ENCODE results near the gene CTNNA2.
"Not testable (repeated sequence)": the region's sequence is repeated elsewhere in the genome, so short reads cannot be mapped to it uniquely, and the experiment has no call there.

CTNNA2 gene

GRCh38 chr2:80091237-80091636, 578.4 kb downstream of the CTNNA2 start:
- no CpG with 5 or more reads among the region's 4 CpGs for WGBS, 2 donors (ENCODE audit: extremely low coverage in 2 of 2, insufficient read length in 2 of 2, insufficient replicate concordance in 1 of 2)
- Histone ChIP-seq H3K14ac (ENCODE audit: low read length) (no peak overlapping the region), H3K9me3 (replicated peaks in 1 of 2; ENCODE audit: control insufficient read depth in 2 of 2, insufficient read depth in 1 of 2, low read depth in 1 of 2, low read length in 2 of 2) (no peaks in the 10 kb centered on the region), H3K9ac (ENCODE audit: low read depth, low read length, poor library complexity) (no peak overlapping the region), H4K91ac (ENCODE audit: low read depth, low read length, poor library complexity) (no peak overlapping the region), H3K36me3 (replicated peaks in 1 of 2; ENCODE audit: control insufficient read depth in 2 of 2, insufficient read depth in 2 of 2, low read length in 2 of 2) (no peaks in the 10 kb centered on the region), H3K18ac (ENCODE audit: low read length) (no peak overlapping the region), H3K27ac (replicated peaks; ENCODE audit: low read length) (no peak overlapping the region), H3K4me2 (ENCODE audit: insufficient read depth, low read length, poor library complexity, severe bottlenecking) (no peak overlapping the region), H3K79me1 (ENCODE audit: low read depth, low read length) (no peaks in the 10 kb centered on the region), H2BK5ac (ENCODE audit: low read length) (no peak overlapping the region), H3K23ac (ENCODE audit: low read depth, low read length, poor library complexity) (no peak overlapping the region), H4K8ac (ENCODE audit: low read depth, low read length) (no peak overlapping the region), H3K4me3 (ENCODE audit: low read length in 2 of 2) (no peak overlapping the region), H3K4ac (ENCODE audit: low read length) (no peak overlapping the region), H2AFZ (ENCODE audit: low read length) (no peak overlapping the region), H2BK15ac (ENCODE audit: low read length) (no peak overlapping the region), H2BK120ac (ENCODE audit: low read depth, low read length) (no peak overlapping the region), H2AK5ac (ENCODE audit: low read depth, low read length) (no peak overlapping the region), H3K4me1 (ENCODE audit: control insufficient read depth in 2 of 2, insufficient read depth in 1 of 2, low read depth in 1 of 2, low read length in 2 of 2) (peaks cover 0 to 4% of the 10 kb centered on the region in 2 donors), H3K27me3 (ENCODE audit: control insufficient read depth in 3 of 3, insufficient read depth in 3 of 3, low read depth in 1 of 3, low read length in 3 of 3) (no peaks in the 10 kb centered on the region), H2BK12ac (ENCODE audit: low read length) (no peak overlapping the region)
- DNase-seq (ENCODE audit: low spot score), result no peak

- Histone ChIP-seq H2AFZ (ENCODE audit: low read length) (no peak overlapping the region), H3K79me1 (ENCODE audit: low read depth, low read length) (no peaks in the 10 kb centered on the region), H3K4me1 (ENCODE audit: control insufficient read depth in 2 of 2, insufficient read depth in 1 of 2, low read depth in 1 of 2, low read length in 2 of 2) (peaks cover 0 to 4% of the 10 kb centered on the region in 2 donors), H3K9me3 (replicated peaks in 1 of 2; ENCODE audit: control insufficient read depth in 2 of 2, insufficient read depth in 1 of 2, low read depth in 1 of 2, low read length in 2 of 2) (no peaks in the 10 kb centered on the region), H3K27me3 (ENCODE audit: control insufficient read depth in 3 of 3, insufficient read depth in 3 of 3, low read depth in 1 of 3, low read length in 3 of 3) (no peaks in the 10 kb centered on the region), H3K9ac (ENCODE audit: low read depth, low read length, poor library complexity) (no peak overlapping the region), H3K27ac (replicated peaks; ENCODE audit: low read length) (no peak overlapping the region), H2BK15ac (ENCODE audit: low read length) (no peak overlapping the region), H2BK5ac (ENCODE audit: low read length) (no peak overlapping the region), H3K4ac (ENCODE audit: low read length) (no peak overlapping the region), H3K18ac (ENCODE audit: low read length) (no peak overlapping the region), H4K8ac (ENCODE audit: low read depth, low read length) (no peak overlapping the region), H2BK120ac (ENCODE audit: low read depth, low read length) (no peak overlapping the region), H3K14ac (ENCODE audit: low read length) (no peak overlapping the region), H3K36me3 (replicated peaks in 1 of 2; ENCODE audit: control insufficient read depth in 2 of 2, insufficient read depth in 2 of 2, low read length in 2 of 2) (no peaks in the 10 kb centered on the region), H3K23ac (ENCODE audit: low read depth, low read length, poor library complexity) (no peak overlapping the region), H2AK5ac (ENCODE audit: low read depth, low read length) (no peak overlapping the region), H3K4me2 (ENCODE audit: insufficient read depth, low read length, poor library complexity, severe bottlenecking) (no peak overlapping the region), H3K4me3 (ENCODE audit: low read length in 2 of 2) (no peak overlapping the region), H4K91ac (ENCODE audit: low read depth, low read length, poor library complexity) (no peak overlapping the region), H2BK12ac (ENCODE audit: low read length) (no peak overlapping the region)
- no peak for DNase-seq (ENCODE audit: low spot score)
Observed at GRCh38 chr2:80092474-80092873, 579.6 kb downstream of the CTNNA2 start.

GRCh38 chr2:80098503-80098902, 585.7 kb downstream of the CTNNA2 start:
- H3K18ac ChIP-seq (ENCODE audit: low read length); H3K9ac ChIP-seq (ENCODE audit: low read depth, low read length, poor library complexity); H3K36me3 ChIP-seq (replicated peaks in 1 of 2; ENCODE audit: control insufficient read depth in 2 of 2, insufficient read depth in 2 of 2, low read length in 2 of 2); H3K9me3 ChIP-seq (replicated peaks in 1 of 2; ENCODE audit: control insufficient read depth in 2 of 2, insufficient read depth in 1 of 2, low read depth in 1 of 2, low read length in 2 of 2); H3K23ac ChIP-seq (ENCODE audit: low read depth, low read length, poor library complexity); H2BK15ac ChIP-seq (ENCODE audit: low read length); H3K4ac ChIP-seq (ENCODE audit: low read length); H3K27me3 ChIP-seq (ENCODE audit: control insufficient read depth in 3 of 3, insufficient read depth in 3 of 3, low read depth in 1 of 3, low read length in 3 of 3); H4K8ac ChIP-seq (ENCODE audit: low read depth, low read length); H2BK5ac ChIP-seq (ENCODE audit: low read length); H3K4me1 ChIP-seq (ENCODE audit: control insufficient read depth in 2 of 2, insufficient read depth in 1 of 2, low read depth in 1 of 2, low read length in 2 of 2); H3K79me1 ChIP-seq (ENCODE audit: low read depth, low read length); H2BK120ac ChIP-seq (ENCODE audit: low read depth, low read length); H3K4me3 ChIP-seq (ENCODE audit: low read length in 2 of 2); H3K27ac ChIP-seq (replicated peaks; ENCODE audit: low read length); H2BK12ac ChIP-seq (ENCODE audit: low read length); H2AK5ac ChIP-seq (ENCODE audit: low read depth, low read length); H3K4me2 ChIP-seq (ENCODE audit: insufficient read depth, low read length, poor library complexity, severe bottlenecking); DNase-seq (ENCODE audit: low spot score); H2AFZ ChIP-seq (ENCODE audit: low read length); H3K14ac ChIP-seq (ENCODE audit: low read length); H4K91ac ChIP-seq (ENCODE audit: low read depth, low read length, poor library complexity): not testable (repeated sequence)
- no CpG with 5 or more reads among the region's 12 CpGs for WGBS, 2 donors (ENCODE audit: extremely low coverage in 2 of 2, insufficient read length in 2 of 2, insufficient replicate concordance in 1 of 2)

- Histone ChIP-seq H3K4ac (ENCODE audit: low read length) (no peak overlapping the region), H2BK5ac (ENCODE audit: low read length) (no peak overlapping the region), H4K8ac (ENCODE audit: low read depth, low read length) (no peak overlapping the region), H3K18ac (ENCODE audit: low read length) (no peak overlapping the region), H3K4me2 (ENCODE audit: insufficient read depth, low read length, poor library complexity, severe bottlenecking) (no peak overlapping the region), H3K27me3 (ENCODE audit: control insufficient read depth in 3 of 3, insufficient read depth in 3 of 3, low read depth in 1 of 3, low read length in 3 of 3) (no peaks in the 10 kb centered on the region), H2AFZ (ENCODE audit: low read length) (no peak overlapping the region), H2BK12ac (ENCODE audit: low read length) (no peak overlapping the region), H2BK120ac (ENCODE audit: low read depth, low read length) (no peak overlapping the region), H3K4me1 (ENCODE audit: control insufficient read depth in 2 of 2, insufficient read depth in 1 of 2, low read depth in 1 of 2, low read length in 2 of 2) (no peaks in the 10 kb centered on the region), H3K36me3 (replicated peaks in 1 of 2; ENCODE audit: control insufficient read depth in 2 of 2, insufficient read depth in 2 of 2, low read length in 2 of 2) (no peaks in the 10 kb centered on the region), H3K79me1 (ENCODE audit: low read depth, low read length) (no peaks in the 10 kb centered on the region), H3K27ac (replicated peaks; ENCODE audit: low read length) (no peak overlapping the region), H3K4me3 (ENCODE audit: low read length in 2 of 2) (no peak overlapping the region), H3K23ac (ENCODE audit: low read depth, low read length, poor library complexity) (no peak overlapping the region), H3K9me3 (replicated peaks in 1 of 2; ENCODE audit: control insufficient read depth in 2 of 2, insufficient read depth in 1 of 2, low read depth in 1 of 2, low read length in 2 of 2) (no peaks in the 10 kb centered on the region), H4K91ac (ENCODE audit: low read depth, low read length, poor library complexity) (no peak overlapping the region), H3K9ac (ENCODE audit: low read depth, low read length, poor library complexity) (no peak overlapping the region), H2BK15ac (ENCODE audit: low read length) (no peak overlapping the region), H2AK5ac (ENCODE audit: low read depth, low read length) (no peak overlapping the region), H3K14ac (ENCODE audit: low read length) (no peak overlapping the region)
- DNase-seq (ENCODE audit: low spot score), result no peak
- no CpG with 5 or more reads among the region's 1 CpG for WGBS, 2 donors (ENCODE audit: extremely low coverage in 2 of 2, insufficient read length in 2 of 2, insufficient replicate concordance in 1 of 2)
Observed at GRCh38 chr2:80102026-80102425, 589.2 kb downstream of the CTNNA2 start.
